Measurements from ENCODE around the gene DNAJA4. TPM values are rescaled to one million over a fixed set of nuclear protein-coding genes. Genes with fewer than 3 reads are reported as not detected.

The DNAJA4 gene
- total RNA-seq, 2 experiments from 2014 or later: not detected

- no peaks in the 10 kb centered on the region for H4K20me1 ChIP-seq (ENCODE audit: insufficient read depth, low read length)
- H3K4me1 ChIP-seq (ENCODE audit: insufficient read depth, low read length, poor library complexity, severe bottlenecking): no peaks in the 10 kb centered on the region
- TF ChIP-seq EZH2phosphoT487 (IDR thresholded peaks at IDR 0.05; ENCODE audit: borderline replicate concordance, low read depth, low read length): no peak
- TF ChIP-seq CTCF (conservative IDR thresholded peaks at IDR 0.05; ENCODE audit: low read length): no peak
- intact Hi-C loops (cut with micrococcal nuclease; ENCODE audit: unreplicated experiment): no loop called here
- H3K27ac ChIP-seq (ENCODE audit: low read depth, low read length, poor library complexity, severe bottlenecking): no peak overlapping the region
- H3K36me3 ChIP-seq (ENCODE audit: insufficient read depth, low read length): no peaks in the 10 kb centered on the region
- H3K9me3 ChIP-seq (ENCODE audit: low read length): no peaks in the 10 kb centered on the region
- H3K4me3 ChIP-seq (ENCODE audit: low read depth, low read length, poor library complexity, severe bottlenecking): no peak overlapping the region
- H3K79me2 ChIP-seq (ENCODE audit: insufficient read depth, low read depth, low read length): no peaks in the 10 kb centered on the region
- POLR2A ChIA-PET: interaction anchor here (0.5 to 0.7 kb wide), 2 partner anchors 36 to 358 kb away, joined by 3 read pairs; no protein-coding TSS in a partner anchor
- DNase-seq (ENCODE audit: low spot score): no peak
- CTCF ChIA-PET (ENCODE audit: unreplicated experiment): no interaction called here
- no peak overlapping the region for H3K4me2 ChIP-seq (ENCODE audit: low read length)
- no peak overlapping the region for H2AFZ ChIP-seq (ENCODE audit: low read length)
- no peaks in the 10 kb centered on the region for H3K9me2 ChIP-seq (ENCODE audit: insufficient read depth, low read length)
- no TSS peak for BruUV-seq (replicated peaks)
These were observed 3.9 kb upstream of the DNAJA4 start for GRCh38 chr15:78260489-78260888.

GRCh38 chr15:78261062-78261461 is 3.3 kb upstream of the DNAJA4 start:
- H3K9me3 ChIP-seq (ENCODE audit: low read length): no peaks in the 10 kb centered on the region
- H3K4me3 ChIP-seq (ENCODE audit: low read depth, low read length, poor library complexity, severe bottlenecking): no peak overlapping the region
- H3K9me2 ChIP-seq (ENCODE audit: insufficient read depth, low read length): no peaks in the 10 kb centered on the region
- no peak for TF ChIP-seq EZH2phosphoT487 (IDR thresholded peaks at IDR 0.05; ENCODE audit: borderline replicate concordance, low read depth, low read length)
- no peak for TF ChIP-seq CTCF (conservative IDR thresholded peaks at IDR 0.05; ENCODE audit: low read length)
- H3K27ac ChIP-seq (ENCODE audit: low read depth, low read length, poor library complexity, severe bottlenecking): no peak overlapping the region
- CTCF ChIA-PET (ENCODE audit: unreplicated experiment): no interaction called here
- H3K4me2 ChIP-seq (ENCODE audit: low read length): no peak overlapping the region
- intact Hi-C loops (cut with micrococcal nuclease; ENCODE audit: unreplicated experiment): no loop called here
- H3K36me3 ChIP-seq (ENCODE audit: insufficient read depth, low read length): no peaks in the 10 kb centered on the region
- no peaks in the 10 kb centered on the region for H3K79me2 ChIP-seq (ENCODE audit: insufficient read depth, low read depth, low read length)
- POLR2A ChIA-PET: interaction anchor here (0.7 kb wide), 1 partner anchor 36 kb away, joined by 3 read pairs; no protein-coding TSS in a partner anchor
- H4K20me1 ChIP-seq (ENCODE audit: insufficient read depth, low read length): no peaks in the 10 kb centered on the region
- no TSS peak for BruUV-seq (replicated peaks)
- no peaks in the 10 kb centered on the region for H3K4me1 ChIP-seq (ENCODE audit: insufficient read depth, low read length, poor library complexity, severe bottlenecking)
- no peak overlapping the region for H2AFZ ChIP-seq (ENCODE audit: low read length)
- no peak for DNase-seq (ENCODE audit: low spot score)

- intact Hi-C loops (cut with micrococcal nuclease; ENCODE audit: unreplicated experiment): no loop called here
- Histone ChIP-seq H3K79me2 (ENCODE audit: insufficient read depth, low read depth, low read length) (no peaks in the 10 kb centered on the region), H2AFZ (ENCODE audit: low read length) (no peak overlapping the region), H4K20me1 (ENCODE audit: insufficient read depth, low read length) (no peaks in the 10 kb centered on the region), H3K4me1 (ENCODE audit: insufficient read depth, low read length, poor library complexity, severe bottlenecking) (no peaks in the 10 kb centered on the region), H3K4me2 (ENCODE audit: low read length) (no peak overlapping the region), H3K27ac (ENCODE audit: low read depth, low read length, poor library complexity, severe bottlenecking) (no peak overlapping the region), H3K4me3 (ENCODE audit: low read depth, low read length, poor library complexity, severe bottlenecking) (no peak overlapping the region), H3K9me2 (ENCODE audit: insufficient read depth, low read length) (no peaks in the 10 kb centered on the region), H3K36me3 (ENCODE audit: insufficient read depth, low read length) (no peaks in the 10 kb centered on the region), H3K9me3 (ENCODE audit: low read length) (no peaks in the 10 kb centered on the region)
- BruUV-seq (replicated peaks): no TSS peak
- no peak for TF ChIP-seq EZH2phosphoT487 (IDR thresholded peaks at IDR 0.05; ENCODE audit: borderline replicate concordance, low read depth, low read length)
- TF ChIP-seq CTCF (conservative IDR thresholded peaks at IDR 0.05; ENCODE audit: low read length): no peak
- no peak for DNase-seq (ENCODE audit: low spot score)
- POLR2A ChIA-PET: interaction anchor here (0.9 kb wide), 1 partner anchor 15 kb away, joined by 4 read pairs; no protein-coding TSS in a partner anchor
- CTCF ChIA-PET (ENCODE audit: unreplicated experiment): no interaction called here
These were observed 996 bp upstream of the DNAJA4 start for GRCh38 chr15:78263351-78263781.
